AG08396 (cell line): ENCODE measurements around the gene ANO8.
"Not testable (repeated sequence)": the region's sequence is repeated elsewhere in the genome, so short reads cannot be mapped to it uniquely, and the experiment has no call there.

Experiments
- DNase-seq: peaks from one replicate; pipeline ENCODE4 v3.0.0; 2012; ENCODE audit warnings: low spot score, mixed read lengths

ANO8 gene

GRCh38 chr19:17286752-17287151 lies 47.9 kb downstream of the ANO8 start:
- DNase-seq, result no peak

- no peak for DNase-seq
These were observed 48.4 kb downstream of the ANO8 start for GRCh38 chr19:17286263-17286662.

- DNase-seq, result no peak
These were observed 49.1 kb downstream of the ANO8 start for GRCh38 chr19:17285415-17286135.

GRCh38 chr19:17283504-17283996 lies 51.1 kb downstream of the ANO8 start:
- DNase-seq, result no peak

GRCh38 chr19:17282488-17283125 lies 52.0 kb downstream of the ANO8 start:
- DNase-seq, result peak; percentile 92

GRCh38 chr19:17281391-17282304 lies 53.0 kb downstream of the ANO8 start, which contains the start of gene ANKLE1:
ANKLE1 (plus strand) TSS chr19:17281901; CDS start chr19:17281921, 20 bp downstream.
- DNase-seq, result peak; percentile 64

- no peak for DNase-seq
These were observed 55.2 kb downstream of the ANO8 start for GRCh38 chr19:17279436-17279835.

GRCh38 chr19:17275441-17276175 lies 59.0 kb downstream of the ANO8 start:
- DNase-seq, result no peak

- DNase-seq, result not testable (repeated sequence)
These were observed 59.8 kb downstream of the ANO8 start for GRCh38 chr19:17274892-17275291.
